ENCODE results near the gene CNPY1. TPM values are rescaled to one million over a fixed set of nuclear protein-coding genes. Genes with fewer than 3 reads are reported as not detected.

CNPY1 gene
- total RNA-seq, 4 donors from 2014 or later, result not detected

DNA sequence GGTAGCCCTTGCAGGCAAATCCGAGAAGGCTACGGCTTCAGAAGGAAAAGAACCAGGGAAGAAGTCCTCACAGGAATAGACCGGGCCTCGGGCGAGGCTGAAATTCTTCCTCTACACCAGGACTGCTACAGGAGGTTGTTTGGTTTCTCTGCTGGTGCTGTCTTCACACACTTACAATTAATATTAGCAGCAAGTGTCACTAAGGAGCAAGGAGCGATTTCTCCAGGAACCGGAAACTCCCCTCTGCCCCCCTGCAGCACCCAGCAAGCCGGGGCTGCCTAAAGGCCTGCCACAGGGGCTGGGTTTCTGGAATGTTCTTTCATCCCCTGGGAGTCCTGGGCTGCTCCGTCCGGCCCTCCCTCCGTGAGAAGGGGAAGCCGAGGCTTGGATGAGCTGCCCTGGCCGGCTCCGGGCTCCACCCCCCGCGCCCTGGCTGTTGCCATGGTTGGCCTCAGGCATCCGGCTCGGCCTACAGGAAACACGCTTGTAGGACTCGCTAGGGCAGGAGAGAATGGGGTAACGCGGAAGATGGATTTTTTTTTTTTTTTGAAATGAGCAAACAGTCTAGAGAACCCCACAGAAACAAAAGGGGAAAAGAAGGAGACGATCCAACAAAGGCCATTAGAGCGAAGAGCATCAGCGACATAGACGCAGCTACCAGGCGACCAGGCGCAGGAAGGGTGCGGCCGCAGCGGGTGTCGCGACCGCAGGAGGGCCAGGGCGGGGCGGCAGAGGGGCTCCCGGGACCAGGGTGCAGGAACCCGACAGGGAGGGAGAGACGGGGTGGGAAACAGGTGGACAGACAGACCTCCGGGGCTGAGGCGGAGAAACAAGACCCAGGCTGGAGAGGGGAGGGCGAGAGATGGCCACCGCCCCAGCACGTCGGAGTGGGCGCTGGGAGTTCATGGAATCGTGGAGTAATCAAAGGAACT, 55.4 kb downstream of the CNPY1 start:
- TF ChIP-seq POLR2A (IDR thresholded peaks at IDR 0.05) (no peak), EP300 (IDR thresholded peaks at IDR 0.05; ENCODE audit: low read depth) (no peak), POLR2AphosphoS5 (IDR thresholded peaks at IDR 0.05) (no peak)
- TF ChIP-seq, protein P1, sequence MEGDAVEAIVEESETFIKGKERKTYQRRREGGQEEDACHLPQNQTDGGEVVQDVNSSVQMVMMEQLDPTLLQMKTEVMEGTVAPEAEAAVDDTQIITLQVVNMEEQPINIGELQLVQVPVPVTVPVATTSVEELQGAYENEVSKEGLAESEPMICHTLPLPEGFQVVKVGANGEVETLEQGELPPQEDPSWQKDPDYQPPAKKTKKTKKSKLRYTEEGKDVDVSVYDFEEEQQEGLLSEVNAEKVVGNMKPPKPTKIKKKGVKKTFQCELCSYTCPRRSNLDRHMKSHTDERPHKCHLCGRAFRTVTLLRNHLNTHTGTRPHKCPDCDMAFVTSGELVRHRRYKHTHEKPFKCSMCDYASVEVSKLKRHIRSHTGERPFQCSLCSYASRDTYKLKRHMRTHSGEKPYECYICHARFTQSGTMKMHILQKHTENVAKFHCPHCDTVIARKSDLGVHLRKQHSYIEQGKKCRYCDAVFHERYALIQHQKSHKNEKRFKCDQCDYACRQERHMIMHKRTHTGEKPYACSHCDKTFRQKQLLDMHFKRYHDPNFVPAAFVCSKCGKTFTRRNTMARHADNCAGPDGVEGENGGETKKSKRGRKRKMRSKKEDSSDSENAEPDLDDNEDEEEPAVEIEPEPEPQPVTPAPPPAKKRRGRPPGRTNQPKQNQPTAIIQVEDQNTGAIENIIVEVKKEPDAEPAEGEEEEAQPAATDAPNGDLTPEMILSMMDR (IDR thresholded peaks at IDR 0.05), result no peak
- in situ Hi-C loops (cut with MboI; ENCODE audit: low pct_ligation_motif_present in 1 of 4, low pct_unique_long_range_greater_than_20kb in 1 of 4, low sequenced_read_pairs in 3 of 4) (no loop called here), intact Hi-C loops (cut with DNase I; ENCODE audit: low total_unique reads) (no loop called here)
- peaks cover 73% of the 10 kb centered on the region for H3K27me3 ChIP-seq
- H3K4me1 ChIP-seq, result peaks cover 0 to 14% (median 8%) of the 10 kb centered on the region in 4 donors
- H3K27ac ChIP-seq, result peak overlapping the region in 3 of 4 donors; percentile 30 to 47 (median 41)
- peak; percentile 42 for DNase-seq
- H3K36me3 ChIP-seq, result no peaks in the 10 kb centered on the region
- WGBS, 2 donors (ENCODE audit: low coverage in 1 of 2), result 41% methylated on average over 46 of the region's 47 CpGs; no CpG with 5 or more reads in 1 of the 2 donors
- H3K9me3 ChIP-seq, result no peaks in the 10 kb centered on the region
- peak overlapping the region; percentile 20 to 54 (median 34) for H3K4me3 ChIP-seq

DNA sequence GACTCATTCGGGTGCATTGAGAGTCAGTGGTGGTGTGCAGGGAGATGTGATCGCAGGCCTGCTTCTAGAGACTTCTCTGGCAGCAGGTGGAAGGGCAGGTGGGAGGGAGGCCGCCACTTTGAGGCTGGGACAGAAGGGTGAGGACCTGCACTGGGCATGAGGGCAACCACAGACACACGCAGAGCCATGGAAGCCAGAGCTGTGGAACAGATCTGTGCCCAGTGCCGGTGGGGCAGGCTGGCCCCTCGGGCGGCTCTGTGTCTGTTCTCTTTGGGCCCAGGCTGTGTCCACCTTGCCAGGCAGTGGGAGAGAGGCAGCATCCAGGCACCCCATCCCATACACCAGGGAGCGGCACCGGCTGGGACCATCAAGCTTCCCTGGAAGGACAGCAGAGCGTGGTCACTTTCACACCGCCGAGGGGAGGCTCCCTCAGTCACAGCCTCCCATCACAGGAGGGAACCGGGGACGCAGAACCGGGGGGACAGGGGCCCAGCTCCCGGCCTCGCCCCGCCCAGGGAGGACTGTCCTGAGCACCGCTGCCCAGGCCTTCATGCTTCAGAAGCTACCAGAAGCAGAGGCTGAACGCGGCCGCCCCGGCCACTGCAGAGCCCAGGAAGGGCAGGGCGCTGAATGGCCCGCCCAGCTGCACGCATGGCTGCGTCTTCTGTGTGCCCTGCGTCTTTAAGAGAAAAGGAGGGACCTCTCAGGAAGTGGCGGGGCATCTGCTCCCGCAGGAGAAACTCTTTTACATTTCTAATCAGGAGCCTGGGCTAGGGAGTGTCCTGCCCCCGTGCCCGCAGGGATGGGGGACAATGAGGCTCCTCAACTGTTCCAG, 56.3 kb downstream of the CNPY1 start:
- DNase-seq, result peak; percentile 37
- peak overlapping the region in 3 of 4 donors; percentile 30 to 47 (median 41) for H3K27ac ChIP-seq
- in situ Hi-C loops (cut with MboI; ENCODE audit: low pct_ligation_motif_present in 1 of 4, low pct_unique_long_range_greater_than_20kb in 1 of 4, low sequenced_read_pairs in 3 of 4), result no loop called here

DNA sequence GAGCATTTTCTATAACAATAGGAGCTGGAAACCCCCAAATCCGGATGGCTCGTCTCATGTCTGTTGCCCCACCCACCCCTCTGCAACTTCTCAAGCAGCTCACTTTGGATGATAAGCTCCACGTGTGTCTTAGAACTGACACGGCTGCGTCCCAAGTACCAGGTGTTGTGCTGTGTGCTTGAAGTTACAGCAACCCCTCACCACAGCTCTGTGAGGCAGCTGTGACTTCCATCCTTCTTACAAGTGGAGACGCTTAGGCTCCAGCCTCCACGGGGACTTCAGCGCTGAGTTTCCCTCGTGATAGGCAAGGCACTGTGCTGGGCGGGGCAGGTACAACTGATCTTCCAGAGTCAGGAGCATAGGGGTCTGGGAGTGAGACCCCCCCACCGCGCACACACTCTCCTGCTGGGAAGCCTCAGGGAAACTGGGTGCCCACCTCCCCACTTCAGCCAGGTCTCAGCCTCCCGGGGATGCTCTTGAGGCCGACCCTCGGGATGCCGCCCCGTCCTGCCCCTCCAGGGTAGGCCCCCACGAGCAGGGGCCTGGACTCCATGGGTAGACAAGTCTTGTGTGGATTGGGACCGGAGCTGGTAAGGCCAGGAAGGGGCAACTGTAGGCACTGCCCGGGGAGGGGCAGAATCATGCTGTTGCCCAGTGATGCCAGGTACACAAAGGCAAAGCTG, 57.1 kb downstream of the CNPY1 start:
- WGBS, 2 donors (ENCODE audit: low coverage in 1 of 2), result 31 to 69% methylated on average over 5 to 17 of the region's 20 CpGs
- TF ChIP-seq EP300 (IDR thresholded peaks at IDR 0.05; ENCODE audit: low read depth) (no peak), POLR2AphosphoS5 (IDR thresholded peaks at IDR 0.05) (no peak), POLR2A (IDR thresholded peaks at IDR 0.05) (no peak)
- TF ChIP-seq, protein P1 (IDR thresholded peaks at IDR 0.05), result no peak

More for the DNA sequence above, 56.3 kb downstream of the CNPY1 start:
- no peaks in the 10 kb centered on the region for H3K9me3 ChIP-seq
- H3K4me1 ChIP-seq, result peaks cover 0 to 14% (median 8%) of the 10 kb centered on the region in 4 donors
- no peaks in the 10 kb centered on the region for H3K36me3 ChIP-seq
- intact Hi-C loops (cut with DNase I; ENCODE audit: low total_unique reads), result no loop called here
- peaks cover 69% of the 10 kb centered on the region for H3K27me3 ChIP-seq
- TF ChIP-seq EP300 (IDR thresholded peaks at IDR 0.05; ENCODE audit: low read depth), result no peak
- TF ChIP-seq, protein P1 (IDR thresholded peaks at IDR 0.05), result no peak
- TF ChIP-seq POLR2AphosphoS5 (IDR thresholded peaks at IDR 0.05), result no peak
- no peak for TF ChIP-seq POLR2A (IDR thresholded peaks at IDR 0.05)
- H3K4me3 ChIP-seq, result peak overlapping the region; percentile 20 to 54 (median 34)
- 33% methylated on average over 32 of the region's 32 CpGs; no CpG with 5 or more reads in 1 of the 2 donors for WGBS, 2 donors (ENCODE audit: low coverage in 1 of 2)

More for the DNA sequence above, 57.1 kb downstream of the CNPY1 start:
- Histone ChIP-seq H3K9me3 (no peaks in the 10 kb centered on the region), H3K4me1 (peaks cover 0 to 14% (median 8%) of the 10 kb centered on the region in 4 donors), H3K4me3 (no peak overlapping the region), H3K36me3 (no peaks in the 10 kb centered on the region), H3K27me3 (peaks cover 66% of the 10 kb centered on the region), H3K27ac (no peak overlapping the region)
- DNase-seq, result no peak
- intact Hi-C loops (cut with DNase I; ENCODE audit: low total_unique reads), result no loop called here
- in situ Hi-C loops (cut with MboI; ENCODE audit: low pct_ligation_motif_present in 1 of 4, low pct_unique_long_range_greater_than_20kb in 1 of 4, low sequenced_read_pairs in 3 of 4), result no loop called here
